Activated CD4-positive, alpha-beta T cell treated with anti-CD3 and anti-CD28 coated beads, Interleukin-2, amount 10 ng/mL, durations not matched to agents 24 days and 14 days (primary cell): ENCODE results near the gene AQP6. TPM values are rescaled to one million over a fixed set of nuclear protein-coding genes. Genes with fewer than 3 reads are reported as not detected.

Experiments
- DNase-seq: peaks from one replicate; pipeline ENCODE4 v3.0.0; 2022
- H3K27ac Mint-ChIP-seq: one replicate; pipeline ENCODE4 v1.8.0; 2022; ENCODE audit warnings: mild to moderate bottlenecking, mixed read lengths
- H3K27me3 Mint-ChIP-seq: one replicate; pipeline ENCODE4 v1.8.0; 2022; ENCODE audit warnings: mixed read lengths
- H3K36me3 Mint-ChIP-seq: one replicate; pipeline ENCODE4 v1.8.0; 2022; ENCODE audit warnings: low read depth, mild to moderate bottlenecking, mixed read lengths
- H3K4me1 Mint-ChIP-seq: one replicate; pipeline ENCODE4 v1.8.0; 2021; ENCODE audit warnings: mixed read lengths
- H3K4me3 Mint-ChIP-seq: one replicate; pipeline ENCODE4 v1.8.0; 2022; ENCODE audit warnings: mild to moderate bottlenecking, moderate library complexity, mixed read lengths
- H3K9me3 Mint-ChIP-seq: one replicate; pipeline ENCODE4 v1.8.0; 2021; ENCODE audit warnings: mixed read lengths
- intact Hi-C: fragments of 100-400 bp; cut with micrococcal nuclease; formaldehyde crosslinking; loops from one replicate; pipeline ENCODE4 v1.15.1; 2023
- total RNA-seq: library from RNA; stranded (reverse); gene quantifications from 2 replicates; pipeline ENCODE4 v1.2.3, GENCODE V29; 2022

Gene AQP6
- not detected in 2 replicates for total RNA-seq

DNA sequence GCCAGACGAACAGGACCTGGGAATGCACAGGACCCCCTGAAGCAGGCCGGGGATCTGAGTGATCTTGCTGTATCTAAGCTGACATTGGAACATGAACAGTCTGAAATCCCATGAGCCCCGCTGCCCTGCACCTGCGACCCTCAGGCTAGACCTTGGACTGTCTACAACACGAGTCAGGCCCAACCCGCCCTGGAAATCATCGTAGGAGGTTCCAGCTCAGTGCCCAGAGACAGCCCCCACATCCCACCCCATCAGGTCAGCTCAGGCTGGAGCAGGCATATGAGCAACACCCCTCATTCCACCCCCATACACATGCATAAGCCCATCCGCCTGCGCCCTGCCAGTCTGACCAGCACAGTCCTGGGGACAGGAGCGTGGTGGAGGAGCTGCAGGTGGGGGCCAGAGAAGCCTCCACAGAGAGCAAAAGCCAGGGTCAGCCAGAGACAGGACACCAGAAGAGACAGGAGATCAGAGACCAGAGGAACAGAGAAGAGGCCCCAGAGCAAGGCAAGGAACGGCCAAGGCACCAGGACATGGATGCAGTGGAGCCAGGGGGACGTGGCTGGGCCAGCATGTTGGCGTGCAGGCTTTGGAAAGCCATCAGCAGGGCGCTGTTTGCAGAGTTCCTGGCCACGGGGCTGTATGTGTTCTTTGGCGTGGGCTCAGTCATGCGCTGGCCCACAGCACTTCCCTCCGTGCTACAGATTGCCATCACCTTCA is at the start of gene AQP6:
Gene AQP6, plus strand, starts transcription at position 307 of the 720 bp plus-strand sequence. Its CDS starts 227 bp downstream, at position 534.
- Mint-ChIP-seq H3K36me3 (no peaks in the 10 kb centered on the region), H3K27me3 (peaks cover 4% of the 10 kb centered on the region), H3K4me3 (no peak within 1 kb of the TSS), H3K4me1 (no peaks in the 10 kb centered on the region), H3K9me3 (no peaks in the 10 kb centered on the region), H3K27ac (no peak within 1 kb of the TSS)
- no peak for DNase-seq
- intact Hi-C loops, result no loop called here

- Mint-ChIP-seq H3K27ac (no peak overlapping the region), H3K4me3 (no peak overlapping the region), H3K27me3 (peaks cover 6% of the 10 kb centered on the region), H3K4me1 (no peaks in the 10 kb centered on the region), H3K36me3 (no peaks in the 10 kb centered on the region), H3K9me3 (no peaks in the 10 kb centered on the region)
- intact Hi-C loops, result no loop called here
- DNase-seq, result no peak
These were observed 49.6 kb upstream of the AQP6 start for GRCh38 chr12:49923035-49923644.

GRCh38 chr12:49923880-49924556 is 48.7 kb upstream of the AQP6 start:
- intact Hi-C loops, result no loop called here
- H3K4me3 Mint-ChIP-seq, result no peak overlapping the region
- no peaks in the 10 kb centered on the region for H3K9me3 Mint-ChIP-seq
- no peak for DNase-seq
- H3K27me3 Mint-ChIP-seq, result peaks cover 6% of the 10 kb centered on the region
- H3K27ac Mint-ChIP-seq, result no peak overlapping the region
- H3K36me3 Mint-ChIP-seq, result no peaks in the 10 kb centered on the region
- H3K4me1 Mint-ChIP-seq, result no peaks in the 10 kb centered on the region

DNA sequence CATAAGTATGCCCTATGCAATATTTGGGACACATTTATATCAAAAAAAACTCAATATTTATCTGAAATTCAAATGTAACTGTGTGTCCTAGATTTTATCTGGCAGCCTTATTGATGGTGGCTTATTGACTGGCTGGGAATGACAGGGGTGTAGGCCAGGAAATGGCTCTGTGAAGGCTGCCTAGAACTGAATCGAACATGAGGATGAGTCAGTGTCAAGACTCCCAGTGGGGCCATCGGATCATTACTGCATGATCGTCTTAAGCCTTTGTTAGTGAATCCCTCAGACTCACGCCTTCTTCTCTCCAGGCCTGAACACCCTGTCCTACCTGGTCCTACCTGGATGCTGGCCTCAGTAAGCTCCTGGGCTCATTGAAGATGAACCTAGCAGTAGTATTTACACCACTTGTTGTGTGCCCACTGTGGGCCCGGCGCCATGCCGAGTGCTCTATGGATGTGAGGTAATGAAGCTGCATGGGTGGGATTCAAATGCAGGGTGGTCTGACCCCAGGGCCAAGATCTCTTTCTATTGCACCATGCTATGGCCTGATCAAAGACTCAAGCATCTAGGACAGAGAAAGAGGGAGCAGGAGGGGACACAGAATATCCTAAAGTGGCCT is 48.0 kb upstream of the AQP6 start:
- Mint-ChIP-seq H3K36me3 (no peaks in the 10 kb centered on the region), H3K27me3 (peaks cover 6% of the 10 kb centered on the region), H3K9me3 (no peaks in the 10 kb centered on the region), H3K4me3 (no peak overlapping the region), H3K4me1 (no peaks in the 10 kb centered on the region), H3K27ac (no peak overlapping the region)
- DNase-seq, result no peak
- intact Hi-C loops, result no loop called here

GRCh38 chr12:49925433-49926204 is 47.1 kb upstream of the AQP6 start:
- Mint-ChIP-seq H3K27ac (no peak overlapping the region), H3K36me3 (no peaks in the 10 kb centered on the region), H3K9me3 (no peaks in the 10 kb centered on the region), H3K4me1 (no peaks in the 10 kb centered on the region), H3K27me3 (peaks cover 8% of the 10 kb centered on the region), H3K4me3 (no peak overlapping the region)
- intact Hi-C loops, result no loop called here
- DNase-seq, result no peak

- H3K27ac Mint-ChIP-seq, result no peak overlapping the region
- no peaks in the 10 kb centered on the region for H3K4me1 Mint-ChIP-seq
- H3K27me3 Mint-ChIP-seq, result peaks cover 4% of the 10 kb centered on the region
- no peak overlapping the region for H3K4me3 Mint-ChIP-seq
- intact Hi-C loops, result no loop called here
- no peak for DNase-seq
- H3K36me3 Mint-ChIP-seq, result no peaks in the 10 kb centered on the region
- H3K9me3 Mint-ChIP-seq, result no peaks in the 10 kb centered on the region
These were observed 44.3 kb upstream of the AQP6 start for GRCh38 chr12:49928471-49928870.

- no peaks in the 10 kb centered on the region for H3K36me3 Mint-ChIP-seq
- H3K27ac Mint-ChIP-seq, result no peak overlapping the region
- H3K27me3 Mint-ChIP-seq, result peaks cover 6% of the 10 kb centered on the region
- no peaks in the 10 kb centered on the region for H3K9me3 Mint-ChIP-seq
- intact Hi-C loops, result no loop called here
- no peaks in the 10 kb centered on the region for H3K4me1 Mint-ChIP-seq
- no peak for DNase-seq
- no peak overlapping the region for H3K4me3 Mint-ChIP-seq
These were observed 43.2 kb upstream of the AQP6 start for GRCh38 chr12:49929581-49929980.

GRCh38 chr12:49930515-49931288 is 42.0 kb upstream of the AQP6 start:
- Mint-ChIP-seq H3K9me3 (no peaks in the 10 kb centered on the region), H3K4me1 (no peaks in the 10 kb centered on the region), H3K27ac (no peak overlapping the region), H3K27me3 (peaks cover 6% of the 10 kb centered on the region), H3K4me3 (no peak overlapping the region), H3K36me3 (no peaks in the 10 kb centered on the region)
- no peak for DNase-seq
- intact Hi-C loops, result no loop called here

GRCh38 chr12:49932023-49932422 is 40.7 kb upstream of the AQP6 start:
- Mint-ChIP-seq H3K9me3 (no peaks in the 10 kb centered on the region), H3K36me3 (no peaks in the 10 kb centered on the region), H3K27me3 (peaks cover 6% of the 10 kb centered on the region), H3K4me1 (no peaks in the 10 kb centered on the region), H3K4me3 (no peak overlapping the region), H3K27ac (no peak overlapping the region)
- intact Hi-C loops, result no loop called here
- DNase-seq, result no peak

DNA sequence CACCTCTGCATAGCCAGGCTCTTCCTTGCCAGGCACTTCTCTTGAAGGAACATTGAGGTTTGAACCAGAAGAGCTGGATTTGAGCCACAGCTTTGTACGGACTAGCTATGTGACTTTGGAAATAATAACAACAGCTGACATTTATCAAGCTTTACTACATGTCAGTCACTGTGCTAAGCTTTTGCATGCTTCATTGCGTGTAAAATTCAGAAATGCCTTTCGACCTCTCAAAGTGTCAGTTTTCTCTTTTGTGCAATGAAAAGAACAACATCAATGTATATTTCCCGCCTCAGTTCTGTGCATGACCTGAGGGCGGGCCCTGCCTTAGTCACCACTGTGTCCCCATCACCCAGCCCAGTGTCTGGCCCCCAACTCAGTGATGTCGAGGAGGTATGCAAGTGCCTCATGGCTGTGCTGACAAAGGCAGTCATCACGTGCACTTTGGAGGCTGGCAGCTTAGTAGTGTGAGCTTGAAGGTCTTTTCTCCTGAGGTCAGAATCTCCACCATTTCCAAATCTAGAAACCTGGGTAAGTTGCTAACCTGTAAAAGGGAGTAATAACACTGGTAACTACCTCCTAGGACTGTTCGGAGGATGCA is 40.1 kb upstream of the AQP6 start:
- H3K9me3 Mint-ChIP-seq, result no peaks in the 10 kb centered on the region

DNA sequence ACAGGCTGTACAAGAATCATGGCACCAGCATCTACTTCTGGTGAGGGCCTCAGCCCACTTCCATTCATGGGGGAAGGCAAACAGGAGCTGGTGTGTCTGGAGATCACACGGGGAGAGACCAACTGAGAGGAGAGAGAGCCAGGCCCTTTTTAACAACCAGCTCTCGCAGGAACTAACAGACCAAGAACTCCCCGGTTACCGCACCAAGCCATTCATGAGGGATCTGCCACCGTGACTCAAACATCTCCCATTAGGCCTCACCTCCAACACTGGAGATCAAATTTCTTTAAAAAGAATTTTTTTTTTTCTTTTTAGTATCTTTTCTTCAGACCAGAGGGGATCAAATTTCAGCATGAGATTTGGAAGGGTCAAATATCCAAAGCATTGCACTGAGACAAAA is 39.0 kb upstream of the AQP6 start:
- Mint-ChIP-seq H3K4me1 (no peaks in the 10 kb centered on the region), H3K36me3 (no peaks in the 10 kb centered on the region), H3K9me3 (no peaks in the 10 kb centered on the region), H3K27me3 (peaks cover 6% of the 10 kb centered on the region), H3K4me3 (no peak overlapping the region), H3K27ac (no peak overlapping the region)
- no peak for DNase-seq
- intact Hi-C loops, result no loop called here

More for the DNA sequence above, 40.1 kb upstream of the AQP6 start:
- intact Hi-C loops, result no loop called here
- no peaks in the 10 kb centered on the region for H3K36me3 Mint-ChIP-seq
- DNase-seq, result no peak
- H3K27me3 Mint-ChIP-seq, result peaks cover 6% of the 10 kb centered on the region
- no peak overlapping the region for H3K4me3 Mint-ChIP-seq
- no peaks in the 10 kb centered on the region for H3K4me1 Mint-ChIP-seq
- H3K27ac Mint-ChIP-seq, result no peak overlapping the region

- no peak for DNase-seq
- intact Hi-C loops, result no loop called here
- no peak overlapping the region for H3K4me3 Mint-ChIP-seq
- peaks cover 6% of the 10 kb centered on the region for H3K27me3 Mint-ChIP-seq
- no peaks in the 10 kb centered on the region for H3K9me3 Mint-ChIP-seq
- no peaks in the 10 kb centered on the region for H3K4me1 Mint-ChIP-seq
- no peak overlapping the region for H3K27ac Mint-ChIP-seq
- no peaks in the 10 kb centered on the region for H3K36me3 Mint-ChIP-seq
These were observed 38.2 kb upstream of the AQP6 start for GRCh38 chr12:49934505-49934904.

- no peak overlapping the region for H3K4me3 Mint-ChIP-seq
- no peak overlapping the region for H3K27ac Mint-ChIP-seq
- H3K36me3 Mint-ChIP-seq, result no peaks in the 10 kb centered on the region
- H3K4me1 Mint-ChIP-seq, result no peaks in the 10 kb centered on the region
- no peak for DNase-seq
- H3K27me3 Mint-ChIP-seq, result peaks cover 5% of the 10 kb centered on the region
- intact Hi-C loops, result no loop called here
- H3K9me3 Mint-ChIP-seq, result no peaks in the 10 kb centered on the region
These were observed 35.8 kb upstream of the AQP6 start for GRCh38 chr12:49936925-49937324.
